Hair follicle dermal papilla cell (primary cell): ENCODE data around the gene NEXMIF. TPM values are rescaled to one million over a fixed set of nuclear protein-coding genes. Genes with fewer than 3 reads are reported as not detected.

Experiments used
- small RNA-seq: library from RNA; depleted of rRNA; stranded (forward); fragments of <200 nt; gene quantifications from one replicate; pipeline ENCODE3, GENCODE V24; 2012
- total RNA-seq: library from RNA; depleted of rRNA; stranded (reverse); fragments of >200 nt; gene quantifications from 2 replicates; pipeline ENCODE4 v1.2.3, GENCODE V29; 2012

The NEXMIF gene
- total RNA-seq: under 0.01 TPM in 1 of 2 replicates, not detected in the other

DNA sequence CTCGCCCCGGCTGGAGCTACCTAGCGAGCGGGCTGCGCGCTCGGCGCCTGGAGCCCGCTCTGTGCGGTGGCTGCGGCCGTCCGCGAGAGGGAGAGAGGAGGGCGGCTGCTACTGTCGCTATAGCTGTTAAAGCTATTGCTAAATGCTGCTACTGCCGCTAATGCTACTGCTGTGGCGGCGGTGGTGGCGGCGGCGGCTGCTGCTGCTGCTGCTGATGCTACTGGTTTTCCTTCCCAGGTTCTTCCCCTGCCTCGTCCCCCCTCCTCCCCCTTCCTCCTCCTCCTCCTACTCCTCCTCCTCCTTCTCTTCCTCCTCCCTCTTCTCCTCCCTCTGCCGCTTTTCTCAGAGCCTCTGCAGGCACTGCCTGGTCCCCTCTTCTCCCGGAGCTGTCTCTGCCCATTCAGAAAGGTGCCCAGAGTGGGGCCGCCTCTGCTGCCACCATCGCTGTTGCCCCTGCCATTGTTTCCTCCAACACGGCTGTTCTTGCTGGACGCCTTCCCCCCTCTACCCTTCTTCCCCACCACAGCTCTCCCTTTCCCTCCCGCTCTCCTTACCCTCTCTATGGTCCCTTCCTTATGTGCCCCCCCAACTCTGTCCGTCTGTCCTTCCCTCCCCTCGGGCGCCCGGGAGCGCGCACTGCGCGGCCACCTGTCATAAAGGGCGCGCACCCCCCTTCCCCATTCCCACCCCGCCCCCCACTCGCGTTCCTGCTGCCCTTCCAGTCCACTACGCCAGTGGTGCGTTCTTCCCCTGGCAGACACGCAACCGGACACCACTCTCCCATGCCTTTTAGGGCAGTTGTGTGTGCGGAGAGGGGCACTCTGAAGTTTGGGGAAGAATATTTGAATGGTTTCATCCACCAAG is at the start of gene NEXMIF:
NEXMIF (minus strand) TSS at position 228 of the 864 bp plus-strand sequence.

Small RNA genes lying within 50 kb of the gene (small RNA-seq; reads per million reads assigned to genes)
- gene AL139395.1: not detected

Other genes starting within 250 kb of the NEXMIF start
- gene ABCB7, start 230.8 kb upstream of the NEXMIF start, total RNA-seq: 19.6 and 21.3 TPM in 2 replicates